GM12865 (cell line): ENCODE data around the gene NDUFS6.

Experiments
- DNase-seq: peaks from one replicate; pipeline ENCODE4 v3.0.0; 2010; ENCODE audit warnings: low read depth
- H3K4me3 ChIP-seq: 2 replicates; pipeline ENCODE4 v1.5.1; 2011; ENCODE audit warnings: mild to moderate bottlenecking, low read depth, low read length, control low read depth
- CTCF ChIP-seq: IDR thresholded peaks from 2 replicates; pipeline ENCODE4 v1.5.1; 2011; ENCODE audit warnings: low read length, control low read depth, low read depth, inconsistent platforms; ENCODE audit not compliant: insufficient read depth; ENCODE audit errors: missing control alignments

NDUFS6 gene

GRCh38 chr5:1847056-1847455 is 45.8 kb downstream of the NDUFS6 start:
- no peak for DNase-seq
- no peak overlapping the region for H3K4me3 ChIP-seq
- TF ChIP-seq CTCF = no peak

GRCh38 chr5:1847611-1848010 is 46.4 kb downstream of the NDUFS6 start:
- TF ChIP-seq CTCF = no peak
- DNase-seq = no peak
- H3K4me3 ChIP-seq = no peak overlapping the region

GRCh38 chr5:1850324-1851154 is 49.3 kb downstream of the NDUFS6 start:
- no peak for DNase-seq
- no peak for TF ChIP-seq CTCF
- H3K4me3 ChIP-seq = no peak overlapping the region

GRCh38 chr5:1851290-1851934 is 50.2 kb downstream of the NDUFS6 start:
- no peak for DNase-seq
- no peak for TF ChIP-seq CTCF
- H3K4me3 ChIP-seq = no peak overlapping the region

- DNase-seq = no peak
- TF ChIP-seq CTCF = no peak
- no peak overlapping the region for H3K4me3 ChIP-seq
Observed at GRCh38 chr5:1852324-1852947, 51.2 kb downstream of the NDUFS6 start.

GRCh38 chr5:1853531-1853930 is 52.3 kb downstream of the NDUFS6 start:
- no peak overlapping the region for H3K4me3 ChIP-seq
- no peak for DNase-seq
- TF ChIP-seq CTCF = no peak

GRCh38 chr5:1855075-1855474 is 53.9 kb downstream of the NDUFS6 start:
- no peak for DNase-seq
- no peak for TF ChIP-seq CTCF
- no peak overlapping the region for H3K4me3 ChIP-seq
